ENCODE results near the gene HEATR5A.

DNA sequence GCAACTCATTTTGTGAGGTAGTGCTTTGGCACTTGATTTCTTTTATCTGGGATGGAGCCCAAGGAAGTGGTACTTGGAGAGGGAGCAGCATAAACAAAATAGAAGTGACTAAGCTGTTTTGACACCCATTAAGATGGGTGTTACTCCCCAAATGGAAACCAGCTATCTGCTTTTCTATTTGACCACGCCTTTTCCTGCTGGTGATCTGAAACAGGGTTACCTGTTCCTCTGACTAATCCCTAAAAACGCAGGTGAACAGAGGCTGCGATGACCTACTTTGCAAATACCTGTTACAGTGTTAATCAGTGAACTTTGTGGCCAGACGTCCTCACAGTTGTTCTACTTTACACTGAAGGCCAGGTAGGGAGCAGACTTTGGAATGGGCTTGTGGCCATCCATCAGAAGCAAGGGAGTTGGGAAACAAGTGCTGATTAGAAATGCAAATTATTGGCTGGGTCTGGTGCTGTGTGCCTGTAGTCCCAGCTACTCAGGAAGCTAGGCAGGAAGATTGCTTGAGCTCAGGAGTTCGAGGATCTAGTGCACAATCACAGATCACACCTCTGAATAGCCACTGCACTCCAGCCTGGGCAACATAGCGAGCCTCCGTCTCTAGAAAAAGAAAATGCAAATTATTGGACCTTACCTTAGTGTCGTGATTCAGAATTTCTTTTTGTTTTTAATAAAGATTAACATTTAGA, 154.5 kb downstream of the HEATR5A start:
- TF ChIP-seq CTCF (IDR thresholded peaks at IDR 0.05) = no peak
- no peak for TF ChIP-seq RARB (CRISPR knock-in tag; IDR thresholded peaks at IDR 0.05)
- no peak for TF ChIP-seq MAFK (IDR thresholded peaks at IDR 0.05; ENCODE audit: partially characterized antibody)
- TF ChIP-seq HDAC2 (IDR thresholded peaks at IDR 0.05) = no peak
- TF ChIP-seq CHD4 (IDR thresholded peaks at IDR 0.05; ENCODE audit: borderline replicate concordance) = no peak
- no peak for TF ChIP-seq ZC3H11A (IDR thresholded peaks at IDR 0.05)
- no peak for TF ChIP-seq POLR2A (IDR thresholded peaks at IDR 0.05; ENCODE audit: low read length)
- TF ChIP-seq, protein P1, sequence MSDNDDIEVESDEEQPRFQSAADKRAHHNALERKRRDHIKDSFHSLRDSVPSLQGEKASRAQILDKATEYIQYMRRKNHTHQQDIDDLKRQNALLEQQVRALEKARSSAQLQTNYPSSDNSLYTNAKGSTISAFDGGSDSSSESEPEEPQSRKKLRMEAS (IDR thresholded peaks at IDR 0.05) = no peak
- no peak for TF ChIP-seq EP300 (IDR thresholded peaks at IDR 0.05)
